HUES48 (cell line): ENCODE data around the gene ADARB2.

Source experiments
- H3K27ac ChIP-seq: one replicate; pipeline ENCODE4 v1.7.0; 2013; ENCODE audit warnings: low read depth, low read length, inconsistent platforms
- H3K27me3 ChIP-seq: 2 replicates; pipeline ENCODE4 v1.6.1; 2013; ENCODE audit warnings: mild to moderate bottlenecking, low read length; ENCODE audit not compliant: control insufficient read depth, insufficient read depth
- H3K36me3 ChIP-seq: 2 replicates; pipeline ENCODE4 v1.6.1; 2013; ENCODE audit warnings: low read length; ENCODE audit not compliant: control insufficient read depth, insufficient read depth
- H3K4me1 ChIP-seq: 2 replicates; pipeline ENCODE4 v1.6.1; 2013; ENCODE audit warnings: mild to moderate bottlenecking, low read length; ENCODE audit not compliant: control insufficient read depth, insufficient read depth
- H3K4me3 ChIP-seq: 2 replicates; pipeline ENCODE4 v1.5.1; 2013; ENCODE audit warnings: mild to moderate bottlenecking, low read depth, low read length
- H3K9ac ChIP-seq: 2 replicates; pipeline ENCODE4 v1.6.1; 2013; ENCODE audit warnings: mild to moderate bottlenecking, low read depth, low read length, moderate library complexity
- H3K9me3 ChIP-seq: 2 replicates; pipeline ENCODE4 v1.6.1; 2013; ENCODE audit warnings: low read length; ENCODE audit not compliant: control insufficient read depth, insufficient read depth

The ADARB2 gene

GRCh38 chr10:1754506-1755153 is 17.3 kb upstream of the ADARB2 start:
- H3K4me1 ChIP-seq, result peaks cover 13% of the 10 kb centered on the region
- no peaks in the 10 kb centered on the region for H3K27me3 ChIP-seq
- peaks cover 20% of the 10 kb centered on the region for H3K9me3 ChIP-seq
- no peak overlapping the region for H3K27ac ChIP-seq
- H3K9ac ChIP-seq, result no peak overlapping the region
- no peak overlapping the region for H3K4me3 ChIP-seq
- H3K36me3 ChIP-seq, result no peaks in the 10 kb centered on the region

GRCh38 chr10:1752153-1752552 is 14.8 kb upstream of the ADARB2 start:
- peaks cover 19% of the 10 kb centered on the region for H3K9me3 ChIP-seq
- peaks cover 13% of the 10 kb centered on the region for H3K4me1 ChIP-seq
- H3K27me3 ChIP-seq, result no peaks in the 10 kb centered on the region
- H3K9ac ChIP-seq, result no peak overlapping the region
- no peak overlapping the region for H3K4me3 ChIP-seq
- H3K27ac ChIP-seq, result no peak overlapping the region
- no peaks in the 10 kb centered on the region for H3K36me3 ChIP-seq

DNA sequence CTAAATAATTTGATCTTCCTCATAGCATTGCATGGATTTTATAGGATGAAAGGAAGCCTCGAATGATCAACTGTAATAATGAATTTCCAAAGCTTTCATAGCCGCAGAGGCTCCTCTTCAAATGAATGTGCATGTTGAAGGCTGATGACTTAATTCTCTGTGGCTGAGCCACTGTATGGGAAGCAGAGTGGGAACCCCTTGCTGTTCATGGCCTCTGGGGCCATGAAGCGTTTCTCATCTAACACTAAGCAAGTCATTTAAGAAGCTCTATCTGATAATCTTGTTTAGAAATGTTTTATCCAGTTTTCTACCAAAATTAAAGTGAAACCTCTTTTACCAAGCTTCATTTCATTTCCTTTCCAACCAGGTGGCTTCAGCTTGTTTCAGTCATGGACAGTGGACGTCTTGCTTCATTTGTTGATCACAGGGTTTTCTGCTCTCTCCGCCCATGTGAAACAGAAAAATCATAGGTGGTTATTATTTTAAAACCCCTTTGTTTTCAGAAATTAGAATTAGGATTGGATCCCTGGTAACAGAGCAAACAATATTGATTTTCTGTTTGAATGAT is 10.3 kb upstream of the ADARB2 start:
- H3K9me3 ChIP-seq, result peaks cover 19% of the 10 kb centered on the region
- H3K27ac ChIP-seq, result no peak overlapping the region
- H3K4me1 ChIP-seq, result no peaks in the 10 kb centered on the region
- H3K36me3 ChIP-seq, result no peaks in the 10 kb centered on the region
- no peaks in the 10 kb centered on the region; the same call in 1 of the 2 replicates for H3K27me3 ChIP-seq
- no peak overlapping the region for H3K9ac ChIP-seq
- H3K4me3 ChIP-seq, result no peak overlapping the region

DNA sequence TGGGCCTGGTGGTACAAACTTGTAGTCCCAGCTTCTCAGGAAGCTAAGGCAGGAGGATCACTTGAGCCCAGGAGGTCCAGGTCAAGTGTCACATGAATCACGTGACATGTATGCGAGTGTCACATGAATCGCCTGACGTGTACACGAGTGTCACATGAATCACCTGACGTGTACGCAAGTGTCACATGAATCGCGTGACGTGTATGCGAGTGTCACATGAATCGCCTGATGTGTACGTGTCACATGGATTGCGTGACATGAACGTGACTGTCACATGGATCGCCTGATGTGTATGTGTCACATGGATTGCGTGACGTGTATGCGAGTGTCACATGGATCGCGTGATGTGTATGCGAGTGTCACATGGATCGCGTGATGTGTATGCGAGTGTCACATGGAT is 9.5 kb upstream of the ADARB2 start:
- no peak overlapping the region for H3K4me3 ChIP-seq
- no peaks in the 10 kb centered on the region; the same call in 1 of the 2 replicates for H3K27me3 ChIP-seq
- no peaks in the 10 kb centered on the region for H3K36me3 ChIP-seq
- no peak overlapping the region for H3K9ac ChIP-seq
- peaks cover 19% of the 10 kb centered on the region for H3K9me3 ChIP-seq
- no peaks in the 10 kb centered on the region for H3K4me1 ChIP-seq
- no peak overlapping the region for H3K27ac ChIP-seq

- H3K9ac ChIP-seq, result no peak overlapping the region
- H3K4me1 ChIP-seq, result no peaks in the 10 kb centered on the region
- H3K9me3 ChIP-seq, result peaks cover 16% of the 10 kb centered on the region
- peaks cover under 1% of the 10 kb centered on the region; the same call in 1 of the 2 replicates for H3K27me3 ChIP-seq
- no peak overlapping the region for H3K4me3 ChIP-seq
- no peak overlapping the region for H3K27ac ChIP-seq
- H3K36me3 ChIP-seq, result no peaks in the 10 kb centered on the region
Observed at GRCh38 chr10:1745780-1746456, 8.6 kb upstream of the ADARB2 start.

GRCh38 chr10:1744524-1744923 is 7.2 kb upstream of the ADARB2 start:
- Histone ChIP-seq H3K27me3 (peaks cover 13% of the 10 kb centered on the region), H3K9me3 (peaks cover 6% of the 10 kb centered on the region), H3K4me1 (no peaks in the 10 kb centered on the region), H3K36me3 (no peaks in the 10 kb centered on the region), H3K27ac (no peak overlapping the region), H3K4me3 (no peak overlapping the region), H3K9ac (no peak overlapping the region)

DNA sequence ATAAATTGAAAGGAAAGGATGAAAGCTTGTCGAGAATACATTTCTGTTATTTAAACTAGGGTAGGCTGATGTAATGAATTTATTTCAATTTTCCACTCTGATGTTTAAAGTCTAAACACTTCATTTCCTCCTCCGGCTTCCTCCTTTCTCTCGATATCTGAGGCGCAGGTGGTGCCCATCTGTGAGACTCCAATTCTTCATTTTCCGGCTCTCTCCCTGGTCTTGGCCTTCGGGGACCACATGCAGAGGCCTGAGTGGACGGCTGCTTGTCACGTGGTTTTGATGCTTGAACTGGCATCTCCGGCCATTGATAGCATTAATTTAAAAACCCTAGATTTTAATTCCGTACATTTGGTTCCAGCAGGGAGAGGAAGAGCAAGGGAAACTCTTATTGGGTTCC is 5.8 kb upstream of the ADARB2 start:
- peaks cover 2% of the 10 kb centered on the region for H3K4me1 ChIP-seq
- H3K27me3 ChIP-seq, result peaks cover 27% of the 10 kb centered on the region
- no peak overlapping the region for H3K27ac ChIP-seq
- H3K9ac ChIP-seq, result no peak overlapping the region
- no peaks in the 10 kb centered on the region for H3K9me3 ChIP-seq
- H3K36me3 ChIP-seq, result no peaks in the 10 kb centered on the region
- no peak overlapping the region for H3K4me3 ChIP-seq

GRCh38 chr10:1741450-1741849 is 4.1 kb upstream of the ADARB2 start:
- Histone ChIP-seq H3K27me3 (peaks cover 43% of the 10 kb centered on the region), H3K4me1 (peaks cover 6% of the 10 kb centered on the region), H3K27ac (no peak overlapping the region), H3K9ac (no peak overlapping the region), H3K36me3 (no peaks in the 10 kb centered on the region), H3K9me3 (no peaks in the 10 kb centered on the region), H3K4me3 (no peak overlapping the region)

- no peak overlapping the region for H3K9ac ChIP-seq
- H3K27ac ChIP-seq, result no peak overlapping the region
- H3K27me3 ChIP-seq, result peaks cover 60% of the 10 kb centered on the region
- H3K4me3 ChIP-seq, result no peak overlapping the region
- no peaks in the 10 kb centered on the region for H3K9me3 ChIP-seq
- H3K4me1 ChIP-seq, result peaks cover 11% of the 10 kb centered on the region
- H3K36me3 ChIP-seq, result no peaks in the 10 kb centered on the region
Observed at GRCh38 chr10:1739751-1740150, 2.4 kb upstream of the ADARB2 start.

- Histone ChIP-seq H3K9ac (no peak overlapping the region), H3K27me3 (peaks cover 65% of the 10 kb centered on the region), H3K4me1 (peaks cover 11% of the 10 kb centered on the region), H3K9me3 (no peaks in the 10 kb centered on the region), H3K36me3 (no peaks in the 10 kb centered on the region), H3K27ac (no peak overlapping the region), H3K4me3 (no peak overlapping the region)
Observed at GRCh38 chr10:1738950-1739349, 1.6 kb upstream of the ADARB2 start.

DNA sequence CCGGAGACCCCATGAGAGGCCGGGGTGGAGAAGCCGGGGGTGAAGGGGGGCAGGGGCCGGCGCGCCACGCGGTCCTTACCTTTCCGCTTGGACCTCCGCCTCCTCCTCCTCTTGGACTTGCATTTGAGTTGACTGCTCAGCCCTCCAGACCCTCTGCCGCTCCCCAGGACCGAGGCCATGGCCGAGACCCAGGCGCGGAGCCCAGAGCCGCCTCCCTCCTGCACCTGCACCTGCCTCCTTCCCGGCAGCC is 428 bp downstream of the ADARB2 start:
- no peaks in the 10 kb centered on the region for H3K9me3 ChIP-seq
- peak overlapping the region; percentile 63 for H3K4me3 ChIP-seq
- 0 out of 2 replicates have a peak overlapping the region, but pooled peaks have one; percentile 16 for H3K9ac ChIP-seq
- H3K4me1 ChIP-seq, result peaks cover 12% of the 10 kb centered on the region
- H3K27ac ChIP-seq, result no peak overlapping the region
- peaks cover 65% of the 10 kb centered on the region for H3K27me3 ChIP-seq
- no peaks in the 10 kb centered on the region for H3K36me3 ChIP-seq
